A549 (cell line): ENCODE data around the gene TENM3.

Experiments
- CHD2 ChIP-seq: fragments of 150-350 bp; IDR thresholded peaks from 2 replicates; pipeline ENCODE4 v1.6.1; 2014; ENCODE audit warnings: low read length; ENCODE audit not compliant: partially characterized antibody
- MYC ChIP-seq: IDR thresholded peaks from 2 replicates; pipeline ENCODE4 v1.6.1; 2012; ENCODE audit warnings: mild to moderate bottlenecking, inconsistent platforms, low read length, improper control_type of control experiment, borderline replicate concordance
- POLR2A ChIP-seq: IDR thresholded peaks from 2 replicates; pipeline ENCODE4 v1.6.1; 2012; ENCODE audit warnings: mild to moderate bottlenecking, low read length
- POLR2AphosphoS2 ChIP-seq: conservative IDR thresholded peaks from 2 replicates; pipeline ENCODE4 v1.6.1; 2012; ENCODE audit warnings: low read length, improper control_type of control experiment, inconsistent platforms
- ZFP36 ChIP-seq: fragments of 450-650 bp; IDR thresholded peaks from 2 replicates; pipeline ENCODE4 v1.6.1; 2014; ENCODE audit warnings: borderline replicate concordance; ENCODE audit not compliant: partially characterized antibody
- TF ChIP-seq, protein P1 (sequence below): fragments of >200 bp; sonication (Bioruptor Twin); formaldehyde crosslinking; IDR thresholded peaks from 3 replicates; pipeline ENCODE4 v1.5.1; 2016

DNA sequence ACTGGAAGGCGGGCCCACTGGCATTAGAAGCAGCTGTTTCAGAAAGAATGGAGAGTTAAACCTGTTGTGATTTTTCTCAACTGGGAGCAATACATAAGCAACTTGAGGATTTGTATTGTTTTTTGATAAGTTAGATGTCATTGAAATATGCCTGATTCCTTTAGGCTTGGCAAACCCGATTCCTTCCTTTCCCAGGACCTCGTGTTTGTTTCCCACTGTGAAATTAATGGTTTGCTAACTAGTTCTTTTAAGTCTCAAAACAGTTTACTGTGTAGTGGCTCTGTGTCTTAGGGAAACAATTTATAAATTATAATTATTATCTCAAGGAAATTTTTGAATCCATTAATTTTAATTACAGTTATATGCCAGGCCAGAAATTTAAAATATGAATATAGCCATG, 456.0 kb downstream of the TENM3 start:
- TF ChIP-seq, protein P1, sequence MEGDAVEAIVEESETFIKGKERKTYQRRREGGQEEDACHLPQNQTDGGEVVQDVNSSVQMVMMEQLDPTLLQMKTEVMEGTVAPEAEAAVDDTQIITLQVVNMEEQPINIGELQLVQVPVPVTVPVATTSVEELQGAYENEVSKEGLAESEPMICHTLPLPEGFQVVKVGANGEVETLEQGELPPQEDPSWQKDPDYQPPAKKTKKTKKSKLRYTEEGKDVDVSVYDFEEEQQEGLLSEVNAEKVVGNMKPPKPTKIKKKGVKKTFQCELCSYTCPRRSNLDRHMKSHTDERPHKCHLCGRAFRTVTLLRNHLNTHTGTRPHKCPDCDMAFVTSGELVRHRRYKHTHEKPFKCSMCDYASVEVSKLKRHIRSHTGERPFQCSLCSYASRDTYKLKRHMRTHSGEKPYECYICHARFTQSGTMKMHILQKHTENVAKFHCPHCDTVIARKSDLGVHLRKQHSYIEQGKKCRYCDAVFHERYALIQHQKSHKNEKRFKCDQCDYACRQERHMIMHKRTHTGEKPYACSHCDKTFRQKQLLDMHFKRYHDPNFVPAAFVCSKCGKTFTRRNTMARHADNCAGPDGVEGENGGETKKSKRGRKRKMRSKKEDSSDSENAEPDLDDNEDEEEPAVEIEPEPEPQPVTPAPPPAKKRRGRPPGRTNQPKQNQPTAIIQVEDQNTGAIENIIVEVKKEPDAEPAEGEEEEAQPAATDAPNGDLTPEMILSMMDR = no peak
- TF ChIP-seq ZFP36 (no peak), POLR2AphosphoS2 (no peak), POLR2A (no peak), MYC (no peak), CHD2 (no peak)
